Vagina (tissue), 2 donors: ENCODE data around the gene MAML2.

Experiments
- CTCF ChIP-seq, 3 experiments: fragments of 450-650 bp in 2 of 3; fragments of 200-600 bp in 1 of 3; sonication (generic) in 1 of 3; IDR thresholded peaks; one replicate each; pipeline ENCODE4 v1.5.1; 2017 to 2019; ENCODE audit warnings: antibody characterized with exemption in 3 of 3, mild to moderate bottlenecking in 2 of 3, moderate library complexity in 2 of 3
- POLR2AphosphoS5 ChIP-seq, 2 donors: sonication (generic); formaldehyde crosslinking; IDR thresholded peaks; one replicate each; pipeline ENCODE4 v1.9.0; 2017; ENCODE audit warnings: antibody characterized with exemption in 2 of 2, mild to moderate bottlenecking in 2 of 2, low read depth in 1 of 2; ENCODE audit not compliant: insufficient read depth in 1 of 2

DNA sequence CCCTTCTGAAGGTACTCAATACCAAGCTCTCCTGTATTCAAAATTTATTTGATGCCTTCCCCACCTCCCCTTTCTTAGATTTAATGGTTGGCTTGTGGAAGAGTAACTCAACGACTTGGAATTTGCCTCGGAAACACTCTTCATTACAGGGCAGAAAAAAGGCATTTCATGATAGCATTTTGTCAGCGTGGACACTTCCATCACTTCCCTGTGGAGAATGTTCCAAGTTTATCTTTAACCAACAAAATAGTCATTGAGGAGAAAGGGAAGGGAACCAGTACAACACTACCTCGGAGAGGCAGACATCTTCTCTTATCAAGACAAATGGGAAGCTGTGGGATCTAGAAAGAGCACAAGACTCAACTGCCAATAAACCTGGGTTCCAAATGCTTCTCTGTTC lies 241.8 kb downstream of the MAML2 start:
- TF ChIP-seq POLR2AphosphoS5 (IDR thresholded peaks at IDR 0.05; ENCODE audit: insufficient read depth in 1 of 2, low read depth in 1 of 2): no peak
- TF ChIP-seq CTCF (IDR thresholded peaks at IDR 0.05): no peak
